ENCODE results near the gene FOXM1.

The FOXM1 gene

GRCh38 chr12:2844786-2845185 is 32.2 kb downstream of the FOXM1 start:
- no peak for TF ChIP-seq CTCF (conservative IDR thresholded peaks at IDR 0.05; ENCODE audit: control insufficient read depth, insufficient read depth, low read depth, low read length)
- H3K4me3 ChIP-seq (ENCODE audit: control insufficient read depth, low read depth, low read length), result no peak overlapping the region
- DNase-seq (ENCODE audit: low read depth), result no peak

DNA sequence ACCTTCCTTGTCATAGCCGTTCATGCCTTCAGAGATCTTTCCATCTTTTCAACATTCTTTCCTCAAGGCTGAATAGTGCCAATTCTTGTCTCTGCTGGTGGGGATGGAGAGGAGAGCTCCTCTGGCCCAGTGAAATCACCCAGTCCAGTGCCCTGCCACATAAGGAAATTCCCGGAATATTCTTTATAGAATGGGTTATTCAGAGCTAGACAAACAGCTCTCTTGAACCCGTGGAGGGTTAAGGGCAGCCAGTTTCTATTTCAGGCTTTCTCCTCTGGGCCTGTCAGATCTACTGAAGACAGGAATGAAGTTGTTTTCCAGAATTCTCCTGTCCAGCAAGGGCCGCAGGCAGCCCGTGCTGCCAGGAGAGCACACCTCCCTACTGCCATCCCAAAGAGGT is 34.0 kb downstream of the FOXM1 start:
- DNase-seq (ENCODE audit: low read depth), result no peak
- TF ChIP-seq CTCF (conservative IDR thresholded peaks at IDR 0.05; ENCODE audit: control insufficient read depth, insufficient read depth, low read depth, low read length), result no peak
- no peak overlapping the region for H3K4me3 ChIP-seq (ENCODE audit: control insufficient read depth, low read depth, low read length)

GRCh38 chr12:2841056-2841650 is 35.8 kb downstream of the FOXM1 start:
- no peak for TF ChIP-seq CTCF (conservative IDR thresholded peaks at IDR 0.05; ENCODE audit: control insufficient read depth, insufficient read depth, low read depth, low read length)
- no peak for DNase-seq (ENCODE audit: low read depth)
- H3K4me3 ChIP-seq (ENCODE audit: control insufficient read depth, low read depth, low read length), result no peak overlapping the region

DNA sequence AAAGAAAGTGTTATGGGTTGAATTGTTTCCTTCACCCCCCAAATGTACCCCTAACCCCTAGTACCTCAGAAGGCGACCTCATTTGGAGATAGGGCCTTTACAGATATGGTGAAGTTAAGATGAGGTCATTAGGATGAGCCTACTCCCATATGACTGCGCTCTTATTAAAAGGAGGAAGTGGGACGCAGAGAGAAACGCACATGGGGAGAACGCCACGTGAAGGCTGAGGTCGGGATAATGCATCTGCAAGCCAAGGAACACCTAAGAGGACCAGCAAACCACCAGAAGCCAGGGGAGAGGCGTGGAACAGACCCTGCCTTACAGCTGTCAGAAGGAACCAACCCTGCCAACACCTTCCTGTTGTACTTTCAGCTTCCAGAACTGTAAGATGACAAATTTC is 40.4 kb downstream of the FOXM1 start:
- no peak overlapping the region for H3K4me3 ChIP-seq (ENCODE audit: control insufficient read depth, low read depth, low read length)
- DNase-seq (ENCODE audit: low read depth), result no peak
- no peak for TF ChIP-seq CTCF (conservative IDR thresholded peaks at IDR 0.05; ENCODE audit: control insufficient read depth, insufficient read depth, low read depth, low read length)

DNA sequence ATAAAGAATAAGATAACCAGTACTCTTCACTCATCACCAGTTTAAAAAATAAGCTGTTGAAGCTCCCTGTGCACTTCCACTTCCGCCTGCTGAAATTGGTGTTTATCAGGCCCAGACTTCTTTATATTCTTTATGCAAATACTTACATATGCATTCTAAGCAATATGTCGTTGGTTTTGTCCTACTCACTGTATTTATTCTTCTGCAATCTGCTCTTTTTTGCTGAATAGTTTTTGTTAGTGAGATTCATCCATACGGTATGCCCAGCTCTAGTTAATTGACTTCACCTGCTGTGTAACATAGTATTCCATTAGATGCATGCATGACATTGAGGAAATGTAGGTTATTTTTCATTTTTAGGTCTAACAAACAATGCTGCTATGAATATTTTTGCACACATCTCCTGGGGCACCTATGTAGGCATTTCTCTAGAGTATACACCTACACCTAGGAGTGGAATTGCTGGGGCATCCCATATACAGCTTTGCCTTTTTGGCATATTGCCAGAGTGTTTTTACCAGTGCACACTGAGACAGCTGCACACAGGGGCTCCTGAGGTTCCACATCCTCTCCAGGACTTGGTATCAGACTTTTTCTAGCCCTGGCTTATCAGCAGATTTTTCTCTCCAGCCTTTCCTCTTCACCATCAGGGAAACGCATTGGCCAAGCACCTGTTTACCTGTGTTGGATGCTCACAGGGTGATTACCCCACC is 41.1 kb downstream of the FOXM1 start:
- TF ChIP-seq CTCF (conservative IDR thresholded peaks at IDR 0.05; ENCODE audit: control insufficient read depth, insufficient read depth, low read depth, low read length), result no peak
- no peak for DNase-seq (ENCODE audit: low read depth)
- no peak overlapping the region for H3K4me3 ChIP-seq (ENCODE audit: control insufficient read depth, low read depth, low read length)

- DNase-seq (ENCODE audit: low read depth), result peak; percentile 49
- no peak within 1 kb of the TSS for H3K4me3 ChIP-seq (ENCODE audit: control insufficient read depth, low read depth, low read length)
- TF ChIP-seq CTCF (conservative IDR thresholded peaks at IDR 0.05; ENCODE audit: control insufficient read depth, insufficient read depth, low read depth, low read length), result peak; percentile 13
Observed at GRCh38 chr12:2834581-2835491, 42.1 kb downstream of the FOXM1 start, which contains the start of gene NRIP2. Gene NRIP2, minus strand, starts transcription at chr12:2835035. Its CDS starts 52 bp downstream, at chr12:2834983.

Data from fibroblast of mammary gland (primary cell).